ENCODE data around the gene ZDHHC11B.

The ZDHHC11B gene

GRCh38 chr5:671459-672328, 112.8 kb downstream of the ZDHHC11B start:
- peak; percentile 31 for DNase-seq

- no peak for DNase-seq
Measured at GRCh38 chr5:670396-671270, 113.9 kb downstream of the ZDHHC11B start.

GRCh38 chr5:669842-670395, 114.6 kb downstream of the ZDHHC11B start:
- no peak for DNase-seq

- DNase-seq: no peak
Measured at GRCh38 chr5:669111-669841, 115.3 kb downstream of the ZDHHC11B start.

- no peak for DNase-seq
Measured at GRCh38 chr5:668283-668995, 116.1 kb downstream of the ZDHHC11B start.

- no peak for DNase-seq
Measured at GRCh38 chr5:666816-667498, 117.6 kb downstream of the ZDHHC11B start.

GRCh38 chr5:665956-666711, 118.4 kb downstream of the ZDHHC11B start:
- DNase-seq: no peak

- DNase-seq: no peak
Measured at GRCh38 chr5:665541-665955, 119.0 kb downstream of the ZDHHC11B start.

GRCh38 chr5:664994-665360, 119.6 kb downstream of the ZDHHC11B start:
- no peak for DNase-seq

- DNase-seq: no peak
Measured at GRCh38 chr5:664343-664993, 120.1 kb downstream of the ZDHHC11B start.

GRCh38 chr5:663436-664342, 120.8 kb downstream of the ZDHHC11B start:
- DNase-seq: no peak

GRCh38 chr5:662751-663435, 121.6 kb downstream of the ZDHHC11B start:
- no peak for DNase-seq

GRCh38 chr5:661891-662750, 122.4 kb downstream of the ZDHHC11B start:
- DNase-seq: no peak

- no peak for DNase-seq
Measured at GRCh38 chr5:660491-661030, 124.0 kb downstream of the ZDHHC11B start.

Data from HCEC 1CT (cell line).